HG03039 (cell line): Measurements from ENCODE around the gene ABHD2.
"Not testable (repeated sequence)": the region's sequence is repeated elsewhere in the genome, so short reads cannot be mapped to it uniquely, and the experiment has no call there.

Experiments used
- ATAC-seq: cut with Tn5 transposase; IDR thresholded peaks from one replicate; pipeline ENCODE4 v1.9.1; 2021; ENCODE audit warnings: mild to moderate bottlenecking, moderate library complexity; ENCODE audit not compliant: unreplicated experiment

Gene ABHD2

DNA sequence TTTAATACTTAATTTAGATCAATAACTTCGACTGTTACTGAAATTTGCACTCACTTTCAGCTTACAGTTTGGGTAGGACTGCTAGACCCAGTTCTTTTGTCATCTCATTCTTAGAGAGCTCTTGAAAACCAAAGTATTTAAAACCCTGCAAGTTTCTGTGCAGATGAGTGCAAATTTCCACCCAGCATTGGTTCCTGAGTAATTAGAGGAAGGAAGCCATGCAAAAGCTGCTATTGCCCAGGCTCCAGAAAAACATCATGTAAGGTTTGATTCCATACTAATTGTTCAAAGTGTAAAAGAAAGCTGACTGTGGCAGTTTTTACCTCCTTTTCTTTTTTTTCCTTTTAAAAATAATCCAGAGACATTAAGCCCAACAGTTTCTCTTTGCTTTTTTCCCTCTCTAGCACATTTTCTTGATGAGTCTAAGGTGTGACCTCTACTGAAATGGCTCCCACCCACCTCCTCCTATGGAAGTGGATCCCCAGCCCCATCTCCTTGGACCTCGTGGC is 30.3 kb downstream of the ABHD2 start:
- no peak for ATAC-seq

DNA sequence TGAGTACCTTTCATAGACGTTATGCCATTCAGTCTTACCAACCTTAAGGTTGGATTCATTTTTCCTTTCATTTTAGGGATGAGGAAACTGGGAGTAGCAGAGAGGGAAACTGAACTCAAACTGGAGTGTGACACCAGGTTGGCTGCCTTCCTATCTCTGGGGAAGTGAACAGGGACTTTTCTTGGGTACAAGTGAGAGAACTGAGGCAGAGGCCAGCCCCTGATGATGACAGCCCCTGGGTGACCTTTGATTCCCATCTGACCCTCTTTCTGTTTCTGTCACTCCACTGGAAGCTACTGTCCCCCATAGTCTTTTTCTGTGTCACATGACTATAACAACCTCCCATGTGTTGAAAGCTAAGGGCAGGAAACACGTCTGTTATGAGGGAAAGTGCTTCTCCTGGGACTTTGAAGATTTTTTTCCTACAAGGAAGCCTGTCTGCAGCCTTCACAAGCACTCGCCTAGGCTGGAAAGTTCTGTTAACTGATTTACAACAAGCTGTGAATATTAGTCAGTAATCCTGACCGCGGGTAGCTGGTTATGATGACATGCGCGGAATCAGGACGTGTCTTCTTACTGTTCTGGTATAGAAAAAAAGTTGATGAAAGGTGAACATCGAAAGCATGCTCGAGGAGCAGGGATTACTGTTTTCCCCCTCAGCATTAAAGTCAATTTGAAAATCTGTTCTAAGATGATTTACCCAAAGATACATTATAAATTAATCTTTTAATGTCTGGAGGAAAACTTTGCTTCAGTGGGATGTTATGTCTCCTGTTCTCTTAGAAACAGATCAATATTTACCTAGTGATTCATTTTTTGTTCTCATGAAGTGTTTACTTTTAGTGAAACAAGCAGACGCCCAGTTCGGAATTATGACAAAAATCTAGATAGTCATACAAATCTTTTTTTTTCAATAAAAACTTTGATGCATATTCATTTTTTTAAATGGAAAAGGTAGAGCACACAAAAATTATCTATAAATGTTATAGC is 31.5 kb downstream of the ABHD2 start:
- no peak for ATAC-seq

GRCh38 chr15:89120479-89121000 is 32.3 kb downstream of the ABHD2 start:
- not testable (repeated sequence) for ATAC-seq

GRCh38 chr15:89121414-89121813 is 33.2 kb downstream of the ABHD2 start:
- ATAC-seq, result no peak

DNA sequence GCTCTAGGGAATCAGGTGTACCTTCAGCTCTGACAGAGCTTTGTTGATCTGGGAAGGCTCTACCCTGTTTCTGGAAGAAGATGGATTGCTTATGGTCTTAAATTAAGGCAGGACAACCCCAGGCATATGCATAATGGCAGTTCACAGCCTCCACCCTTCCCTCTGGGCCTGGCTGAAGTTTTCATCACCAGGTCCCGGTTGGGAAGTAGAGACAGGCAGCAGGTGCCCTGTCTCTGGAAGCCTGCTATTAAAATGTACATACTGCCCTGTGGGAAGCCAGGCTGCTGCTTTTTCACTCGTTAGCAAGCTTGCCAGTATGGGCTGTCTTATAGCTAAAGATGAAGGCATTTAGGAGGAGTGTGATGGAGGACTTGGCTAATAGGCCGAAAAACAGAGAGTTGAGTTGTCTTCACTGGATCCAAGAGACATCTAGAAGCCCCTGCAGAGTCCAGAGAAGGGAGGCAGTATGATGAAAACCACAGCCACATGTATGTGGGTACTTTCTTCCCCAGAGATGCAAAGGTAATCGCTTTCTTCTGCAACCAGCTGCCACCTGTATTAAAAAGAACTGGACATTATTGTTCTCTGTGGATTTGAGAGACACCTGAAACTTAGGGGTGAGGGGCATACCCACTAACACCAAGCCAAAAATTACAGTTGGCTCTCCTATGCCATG is 34.4 kb downstream of the ABHD2 start:
- no peak for ATAC-seq

- no peak for ATAC-seq
Measured at GRCh38 chr15:89123181-89123525, 34.9 kb downstream of the ABHD2 start.

DNA sequence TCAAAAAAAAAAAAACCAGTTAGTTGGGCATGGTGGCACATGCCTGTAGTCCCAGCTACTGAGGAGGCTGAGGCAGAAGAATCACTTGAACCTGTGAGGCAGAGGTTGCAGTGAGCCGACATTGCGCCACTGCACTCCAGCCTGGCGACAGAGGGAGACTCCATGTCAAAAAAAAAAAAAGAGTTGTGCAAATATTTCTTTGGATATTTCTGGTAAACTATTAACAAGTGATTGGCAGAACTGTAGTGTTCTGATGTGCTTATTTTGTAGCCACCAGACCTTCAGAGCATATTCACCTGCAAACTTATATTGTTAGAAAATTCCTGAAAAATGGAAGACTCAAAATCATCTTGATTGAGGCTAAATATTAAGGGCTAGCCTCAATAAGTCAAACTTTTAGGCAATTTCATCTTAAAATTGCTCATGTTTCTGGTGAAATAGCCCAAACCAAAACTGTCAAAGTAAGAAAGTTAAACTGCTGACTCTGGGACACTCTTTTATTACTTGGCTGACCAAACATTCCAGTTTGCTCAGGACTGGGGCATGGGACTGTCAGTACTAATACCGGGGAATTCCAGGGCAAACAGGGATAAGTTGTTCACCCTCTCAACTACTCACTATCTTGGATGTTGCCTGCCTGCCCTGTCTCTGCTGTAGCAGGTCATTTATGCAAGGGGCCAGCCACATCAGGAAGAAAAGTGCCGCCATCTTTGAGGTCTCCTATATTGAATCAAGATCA is 37.0 kb downstream of the ABHD2 start:
- no peak for ATAC-seq

- ATAC-seq, result no peak
Measured at GRCh38 chr15:89126009-89126408, 37.8 kb downstream of the ABHD2 start.

DNA sequence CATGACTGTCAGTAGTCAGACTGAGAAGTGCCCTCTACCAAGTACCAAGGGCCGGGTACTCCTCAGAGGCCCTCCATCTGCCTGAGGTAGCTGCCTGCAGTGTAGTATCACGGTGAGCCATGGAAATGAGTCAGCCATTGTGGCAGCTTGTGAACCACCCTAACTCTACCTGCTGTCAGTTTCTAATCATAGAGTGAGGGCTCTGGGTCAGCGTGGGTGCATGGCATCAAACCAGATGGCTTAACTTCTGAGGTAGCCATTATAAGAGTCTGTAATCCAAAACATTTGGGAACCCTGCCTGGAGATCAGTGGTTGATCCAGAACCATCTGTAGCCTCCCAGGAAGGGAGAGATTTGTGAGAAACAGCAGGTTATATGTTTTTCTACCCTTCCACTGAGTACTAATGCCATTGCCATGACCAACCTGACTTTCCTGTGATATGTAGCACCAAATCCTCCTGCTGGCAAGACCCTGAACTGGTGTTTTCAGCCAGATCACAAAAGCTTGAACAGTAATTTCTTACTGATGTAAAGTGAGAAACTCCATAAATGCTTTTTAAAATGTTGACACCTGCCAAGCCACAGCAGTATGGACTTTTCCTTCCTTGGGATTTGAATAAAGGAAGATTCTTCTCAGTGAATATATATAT is 38.9 kb downstream of the ABHD2 start:
- no peak for ATAC-seq

- no peak for ATAC-seq
Measured at GRCh38 chr15:89128320-89129122, 40.3 kb downstream of the ABHD2 start.

- ATAC-seq, result no peak
Measured at GRCh38 chr15:89129123-89129815, 41.0 kb downstream of the ABHD2 start.

GRCh38 chr15:89129816-89130134 is 41.5 kb downstream of the ABHD2 start:
- ATAC-seq, result no peak

DNA sequence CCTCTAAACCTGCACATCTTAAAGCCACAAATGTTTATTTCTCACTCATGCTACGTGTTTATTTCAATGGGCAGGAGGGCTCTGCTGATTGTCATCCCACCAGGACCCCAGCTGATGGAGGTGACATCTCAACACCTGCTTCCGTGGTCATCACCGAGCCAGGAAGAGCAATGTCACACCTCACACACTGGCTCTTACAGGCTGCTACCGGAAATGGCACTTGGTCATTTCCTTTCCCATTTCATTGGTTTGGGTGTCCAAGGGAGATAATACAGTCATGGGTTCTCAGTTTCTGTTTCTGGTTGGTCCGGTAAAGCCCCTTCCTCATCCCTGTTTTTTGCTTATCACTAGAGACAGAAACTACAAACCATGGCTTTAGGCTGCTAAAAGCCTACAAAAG is 41.9 kb downstream of the ABHD2 start:
- ATAC-seq, result no peak

- ATAC-seq, result no peak
Measured at GRCh38 chr15:89131731-89132130, 43.5 kb downstream of the ABHD2 start.

DNA sequence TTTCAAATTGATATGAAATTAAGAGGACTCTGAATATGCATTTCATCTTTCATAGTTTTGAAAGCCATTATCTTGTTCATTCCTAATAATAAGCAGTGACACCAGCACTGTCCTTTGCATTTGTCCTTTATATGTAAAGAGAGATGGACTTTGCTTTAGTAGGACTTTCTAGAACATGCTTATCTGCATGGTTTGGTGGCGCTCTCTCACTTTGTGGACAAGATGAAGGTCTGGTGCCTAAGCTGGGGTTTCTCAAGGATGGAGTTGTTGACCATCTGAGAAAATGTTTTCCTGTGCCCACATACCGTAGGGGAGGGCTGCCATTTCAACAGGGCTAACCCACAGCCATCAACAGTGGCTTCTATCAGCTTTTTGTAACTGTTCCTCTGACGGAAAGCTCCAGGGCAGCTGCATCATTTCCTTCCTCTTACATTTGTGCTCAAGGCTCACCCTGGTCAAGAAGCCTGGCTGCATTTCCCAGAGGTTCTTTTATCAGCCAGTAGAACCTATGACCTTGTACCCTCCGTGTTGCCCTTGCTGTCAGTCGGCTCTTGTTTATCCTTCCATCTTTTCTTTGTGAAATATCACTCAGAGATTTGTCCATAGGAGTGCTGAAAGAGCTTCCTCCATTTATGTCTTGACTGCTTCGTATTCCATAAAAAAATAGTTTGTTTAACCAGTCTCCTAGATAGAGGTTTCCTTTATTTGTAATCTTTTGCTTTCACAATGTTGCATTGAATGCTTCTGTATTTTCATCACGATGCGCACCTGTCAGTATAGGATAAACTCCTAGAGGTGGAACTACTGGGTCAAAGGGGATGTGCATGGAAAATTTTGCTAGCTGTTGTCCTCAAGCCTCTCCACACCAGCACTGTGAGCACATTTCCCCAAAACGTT is 44.6 kb downstream of the ABHD2 start:
- no peak for ATAC-seq

GRCh38 chr15:89135387-89136077 is 47.3 kb downstream of the ABHD2 start:
- ATAC-seq, result not testable (repeated sequence)

GRCh38 chr15:89136078-89136806 is 48.0 kb downstream of the ABHD2 start:
- no peak for ATAC-seq
